NCI-H2196 (cell line): ENCODE results near the gene NELL1.

ENCODE experiments used
- DNase-seq: peaks from one replicate; lab custom pipeline; 2025; ENCODE audit not compliant: unreplicated experiment; lab: John Stamatoyannopoulos, UW

The NELL1 gene

DNA sequence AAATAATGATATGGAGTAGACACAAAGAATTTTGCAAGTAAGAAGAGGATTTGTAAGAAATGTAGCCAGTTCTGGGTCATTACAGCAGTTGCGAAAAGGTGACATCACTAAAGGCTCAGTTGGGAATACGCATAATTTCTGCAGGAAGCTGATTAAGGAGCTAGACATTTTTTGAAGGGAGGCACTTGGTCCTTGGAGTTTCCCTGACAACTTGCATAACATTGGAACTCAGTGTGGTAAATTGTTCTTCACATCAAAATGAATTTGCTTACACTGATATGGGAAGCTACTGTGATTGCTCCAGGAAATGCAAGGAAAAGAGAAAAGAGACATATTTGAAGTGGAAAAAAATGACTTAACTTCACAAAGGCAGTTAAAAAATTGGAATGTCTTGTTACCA is 626.1 kb downstream of the NELL1 start:
- no peak for DNase-seq

DNA sequence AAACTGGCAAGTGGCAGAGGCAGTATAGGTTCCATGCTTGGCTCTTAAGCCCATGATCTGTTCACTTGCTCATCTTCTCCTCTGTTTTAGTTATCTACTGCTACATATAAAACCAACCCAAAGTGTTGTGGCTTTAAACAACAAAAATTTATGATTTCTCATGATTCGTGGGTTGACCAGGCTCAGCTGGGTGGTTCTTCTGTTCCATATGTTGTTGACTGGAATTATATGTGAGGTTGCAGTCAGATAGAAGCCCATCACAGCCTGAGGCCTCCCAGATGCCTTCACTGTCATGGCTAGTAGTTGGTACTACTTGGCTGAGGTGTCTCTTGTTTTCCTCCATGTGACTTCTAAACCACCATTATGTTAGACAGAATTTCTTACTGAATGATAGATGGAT is 632.6 kb downstream of the NELL1 start:
- DNase-seq: no peak

DNA sequence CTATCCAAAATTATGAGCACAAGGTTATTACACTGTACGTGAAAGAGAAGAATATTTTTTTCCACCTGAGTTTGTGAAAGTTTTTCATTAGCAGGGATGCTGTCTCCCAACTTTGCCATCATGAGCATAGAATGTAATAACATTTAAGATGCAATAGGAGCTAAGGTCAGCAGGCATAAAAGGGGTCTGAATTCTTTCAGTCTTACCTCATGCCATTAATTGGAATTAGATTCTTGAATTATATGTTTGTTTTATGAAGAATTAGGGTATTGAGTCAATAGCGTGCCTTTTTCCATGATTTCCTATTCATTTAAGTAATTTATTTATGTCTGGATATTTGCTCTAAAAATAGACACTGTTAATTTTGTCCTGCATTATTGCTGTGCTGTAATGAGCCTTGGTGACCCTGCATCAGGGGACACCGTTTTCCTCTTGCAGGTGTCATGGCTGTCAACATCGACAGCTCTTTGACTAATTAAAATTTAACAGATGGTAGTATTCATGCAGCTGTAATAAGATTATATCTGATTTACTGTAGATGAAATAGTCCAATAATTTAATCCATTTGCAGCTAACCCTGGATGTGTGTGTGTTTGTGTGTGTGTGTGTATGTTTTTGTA is 637.5 kb downstream of the NELL1 start:
- no peak for DNase-seq

DNA sequence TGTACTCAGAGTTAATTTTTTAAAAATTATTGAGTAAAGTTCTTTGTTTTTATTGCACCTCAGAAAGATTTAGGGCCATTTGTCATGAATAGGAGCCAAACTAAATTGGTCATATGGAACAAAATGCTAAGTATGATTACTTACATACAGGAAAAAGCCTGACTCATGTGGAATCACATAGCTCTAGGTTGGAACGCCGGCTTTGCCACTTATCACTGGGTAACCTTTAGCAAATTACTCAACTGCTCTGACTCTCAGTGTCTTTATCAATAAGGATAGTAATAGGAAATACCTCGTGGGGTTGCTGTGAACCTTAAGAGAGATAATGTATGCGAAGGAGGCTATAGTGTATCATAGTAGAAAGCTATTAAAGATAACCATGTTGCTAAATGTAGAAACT is 638.5 kb downstream of the NELL1 start:
- no peak for DNase-seq

DNA sequence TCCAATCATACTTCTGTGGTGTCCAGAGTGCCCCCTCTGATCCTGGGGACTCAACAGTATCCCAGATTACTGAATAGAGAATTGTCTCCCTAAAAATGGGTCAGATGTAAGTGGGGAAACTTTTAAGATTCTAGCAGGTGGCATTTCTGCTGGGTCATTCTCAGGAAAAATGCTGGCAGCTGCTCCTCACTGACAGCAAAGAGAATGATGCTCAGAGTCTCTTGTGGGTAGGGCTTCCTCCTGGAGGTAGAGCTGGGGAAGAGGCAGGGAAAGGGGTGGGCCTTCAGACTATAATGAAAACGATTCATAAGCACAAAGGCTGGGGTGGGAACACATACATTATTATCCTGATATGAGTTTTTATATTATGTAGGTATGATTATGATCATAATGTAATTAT is 647.2 kb downstream of the NELL1 start:
- no peak for DNase-seq

DNA sequence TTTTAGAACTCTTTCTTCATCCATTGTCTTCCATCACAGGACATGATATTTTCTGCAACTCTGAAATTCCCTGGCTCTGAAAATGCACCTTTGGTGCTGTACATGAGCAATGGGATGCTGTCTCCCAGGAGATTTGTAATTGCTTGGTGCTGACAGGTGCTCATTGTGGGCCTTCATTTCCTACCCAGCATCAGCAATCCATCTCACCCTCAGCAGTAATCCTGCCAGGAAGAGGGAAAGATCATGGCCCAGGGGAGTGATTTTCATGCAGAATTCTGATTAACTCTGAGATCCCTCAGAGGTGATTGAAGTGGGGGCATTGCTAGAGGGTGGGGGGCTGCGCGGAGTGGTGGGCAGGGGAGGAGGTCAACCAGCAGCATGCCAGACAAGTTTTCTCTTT is 651.7 kb downstream of the NELL1 start:
- no peak for DNase-seq

DNA sequence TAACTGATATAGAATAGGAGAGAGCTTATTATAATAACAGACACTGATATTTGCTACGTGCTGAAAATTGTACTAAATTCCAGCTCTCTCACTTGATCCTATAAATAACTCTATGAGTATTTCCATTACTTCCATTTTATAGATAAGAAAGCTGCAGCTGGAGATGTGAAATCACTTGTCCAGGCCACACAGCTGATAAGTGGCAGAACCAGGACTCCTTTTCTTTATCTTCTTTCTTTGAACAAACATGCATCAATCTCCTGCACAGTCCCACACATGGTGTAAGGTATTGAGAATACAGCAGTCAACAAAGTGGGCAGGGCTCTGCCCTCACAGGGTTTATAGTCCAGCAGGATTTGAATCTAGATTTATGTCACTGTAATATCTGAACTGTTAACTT is 652.1 kb downstream of the NELL1 start:
- no peak for DNase-seq

DNA sequence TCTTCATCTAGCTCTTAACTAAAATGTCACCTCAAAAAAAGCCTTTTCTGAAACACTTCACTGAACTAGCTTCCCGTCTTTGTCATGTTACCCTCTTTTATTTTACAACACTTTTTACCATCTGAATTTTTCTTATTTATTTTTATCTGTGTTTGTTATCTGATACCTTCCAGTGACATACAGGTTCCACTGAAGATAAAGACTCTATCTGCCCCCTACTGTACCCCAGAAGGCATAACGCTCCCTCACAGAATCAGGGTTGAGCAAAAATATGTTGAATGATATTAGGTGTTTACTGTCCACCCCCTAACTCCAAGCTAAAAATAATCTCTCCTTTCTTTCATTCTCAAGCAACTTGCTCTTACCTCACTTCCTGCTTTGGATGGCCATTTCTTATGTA is 654.2 kb downstream of the NELL1 start:
- DNase-seq: no peak

DNA sequence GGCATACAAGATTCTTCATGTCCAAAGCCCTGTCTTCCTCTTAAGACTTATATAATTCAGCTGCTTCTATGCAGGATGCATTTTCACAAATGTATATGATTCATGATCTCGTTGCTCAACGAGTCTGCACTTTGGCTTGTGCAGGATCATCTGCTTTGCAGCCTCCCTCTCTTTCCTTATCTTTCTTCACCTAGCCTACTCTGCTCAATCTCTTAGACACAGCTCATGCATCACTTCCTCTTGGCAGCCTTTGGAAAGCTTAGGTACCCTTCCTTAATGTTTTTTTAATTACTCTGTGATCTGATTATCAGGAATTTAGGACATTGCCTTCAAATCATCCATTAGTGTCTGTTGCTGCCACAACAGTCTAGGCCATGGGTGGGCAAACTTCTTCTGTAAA is 673.8 kb downstream of the NELL1 start:
- no peak for DNase-seq

DNA sequence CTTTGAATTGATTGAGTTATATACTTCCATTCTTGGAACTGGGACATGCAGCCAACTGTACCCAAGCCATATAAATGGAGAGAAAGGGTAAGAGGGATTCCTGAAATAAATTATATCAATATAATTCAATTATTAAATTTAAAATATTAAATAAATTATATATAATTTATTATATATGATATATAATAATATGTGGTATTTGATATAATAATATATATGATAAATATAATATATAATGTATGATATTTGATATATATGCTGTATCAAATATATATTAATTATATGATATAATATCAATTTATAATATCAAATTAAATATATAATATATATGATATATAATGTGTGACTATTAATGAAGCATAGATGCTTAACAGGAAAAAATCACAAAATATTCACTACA is 677.0 kb downstream of the NELL1 start:
- no peak for DNase-seq

DNA sequence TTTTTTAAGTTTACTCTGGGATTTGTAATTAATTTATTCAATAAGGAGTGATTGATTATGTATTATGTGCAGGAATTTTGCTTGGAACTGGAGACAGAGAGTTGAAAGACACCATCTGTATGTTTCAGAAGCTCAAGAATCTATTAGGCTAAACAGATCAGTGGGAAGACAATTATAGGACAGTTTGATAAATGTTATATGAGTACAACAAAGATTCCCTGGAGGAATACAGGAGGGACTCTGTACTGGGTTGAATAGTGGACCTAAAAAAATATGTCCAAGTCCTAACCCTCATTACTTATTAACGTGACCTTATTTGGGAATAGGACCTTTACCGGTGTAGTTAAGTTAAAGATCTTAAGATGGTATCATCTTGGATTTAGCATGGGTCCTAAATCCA is 681.2 kb downstream of the NELL1 start:
- DNase-seq: no peak

DNA sequence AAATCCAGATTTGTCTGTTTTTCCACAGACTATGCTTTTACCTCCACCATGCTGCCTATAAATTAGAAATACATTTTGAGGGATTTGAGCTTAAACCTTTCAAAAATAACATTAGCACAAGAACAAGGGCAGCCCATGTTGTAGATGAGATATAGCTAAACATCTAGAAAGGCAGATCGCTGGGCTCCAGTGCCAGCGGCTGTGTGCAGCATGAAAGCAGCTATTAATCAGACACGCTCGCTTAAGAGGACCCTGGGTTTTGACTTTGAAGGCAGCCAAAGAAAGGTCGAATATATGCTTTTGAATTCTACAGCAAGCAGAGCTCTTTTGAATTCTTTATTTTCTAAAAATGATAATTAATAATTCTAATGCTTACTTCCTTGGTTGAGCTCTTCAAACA is 684.0 kb downstream of the NELL1 start:
- DNase-seq: no peak

DNA sequence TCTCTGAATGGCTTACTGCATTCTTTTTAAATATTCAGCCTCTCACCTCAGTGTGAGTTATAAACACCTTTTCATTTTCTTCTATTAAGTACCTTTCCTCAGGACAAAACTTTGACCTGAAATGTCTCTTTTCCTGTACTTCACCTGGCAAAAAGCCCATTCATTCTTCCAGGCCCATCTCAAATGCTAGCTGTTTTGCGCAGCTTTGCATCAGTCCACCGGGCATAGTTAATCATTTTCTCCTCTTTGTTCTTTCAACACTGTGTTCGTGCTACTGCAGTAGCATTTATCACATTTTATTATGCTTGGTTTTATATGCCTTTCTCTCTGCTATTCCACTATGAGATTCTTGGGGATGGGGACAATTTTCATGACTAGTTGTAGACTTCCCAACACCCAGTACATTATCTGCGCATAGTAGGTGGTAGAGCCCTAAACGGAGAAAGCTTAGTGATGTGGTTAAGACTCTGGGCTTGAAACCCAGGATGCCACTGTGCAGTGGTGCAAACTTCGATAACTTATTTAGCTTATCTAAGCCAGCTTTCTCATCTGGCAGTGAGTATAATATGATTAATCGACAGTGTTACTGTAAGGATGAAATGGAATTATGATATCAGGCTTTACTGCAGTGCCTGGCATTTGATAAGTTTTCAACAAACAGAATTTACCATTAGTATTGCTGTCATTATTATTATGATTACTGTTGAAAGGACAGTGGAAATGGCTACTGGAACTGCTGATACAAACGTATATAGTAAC is 695.7 kb downstream of the NELL1 start:
- DNase-seq: no peak

DNA sequence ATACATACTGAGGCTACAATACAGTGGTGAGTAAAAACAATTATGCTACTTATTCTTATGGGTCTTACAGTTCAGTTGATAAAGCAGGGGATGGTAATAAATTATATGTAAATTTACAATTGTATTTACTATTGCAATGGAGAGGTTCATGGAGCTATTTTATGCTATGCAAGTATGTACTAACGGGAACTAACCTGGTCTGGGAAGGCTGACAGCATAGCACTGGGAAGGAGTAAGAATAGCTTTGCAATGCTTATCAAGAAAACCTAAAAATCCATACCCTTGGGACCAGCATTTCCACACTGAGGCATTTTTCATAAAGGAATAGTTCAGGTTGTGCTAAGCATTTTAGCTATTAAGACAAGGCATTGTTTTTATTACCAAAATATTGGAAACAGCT is 700.6 kb downstream of the NELL1 start:
- no peak for DNase-seq

DNA sequence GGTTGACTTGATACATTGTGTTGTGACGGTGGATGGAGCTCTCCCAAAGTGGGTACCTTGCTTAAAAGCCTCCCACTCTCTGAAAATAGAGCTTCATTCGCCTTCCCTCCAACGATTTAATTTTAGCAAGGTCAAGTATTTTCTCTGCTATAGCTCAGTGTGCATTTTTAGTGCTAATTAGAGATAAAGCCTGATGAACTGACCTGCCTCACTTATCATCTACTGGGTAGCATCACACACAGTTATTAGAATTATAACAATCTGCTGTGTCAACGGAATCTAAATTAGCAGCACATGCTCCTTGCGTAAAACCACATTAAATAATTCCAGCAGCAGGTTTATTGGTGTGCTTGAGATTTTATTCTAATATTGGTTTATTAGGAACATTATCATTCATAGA is 701.7 kb downstream of the NELL1 start:
- DNase-seq: no peak

DNA sequence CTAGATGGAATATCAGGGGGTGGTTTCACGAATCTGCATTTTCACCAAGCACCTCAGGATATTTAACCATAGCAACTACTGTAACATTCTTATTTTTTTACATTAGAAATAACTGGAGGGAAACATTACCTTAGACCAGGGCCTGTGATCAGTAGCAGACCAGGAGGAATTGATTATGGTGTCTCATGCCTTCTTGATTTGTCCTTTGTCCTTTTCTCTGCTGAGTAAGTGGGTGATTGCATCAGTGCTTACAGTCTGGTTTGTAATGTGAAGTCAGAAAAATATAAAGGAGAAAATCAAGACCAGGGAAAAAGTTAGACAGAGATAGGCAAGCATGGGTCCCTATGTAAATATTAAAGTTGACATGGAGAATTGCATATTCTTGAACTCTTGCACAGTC is 703.3 kb downstream of the NELL1 start:
- no peak for DNase-seq

DNA sequence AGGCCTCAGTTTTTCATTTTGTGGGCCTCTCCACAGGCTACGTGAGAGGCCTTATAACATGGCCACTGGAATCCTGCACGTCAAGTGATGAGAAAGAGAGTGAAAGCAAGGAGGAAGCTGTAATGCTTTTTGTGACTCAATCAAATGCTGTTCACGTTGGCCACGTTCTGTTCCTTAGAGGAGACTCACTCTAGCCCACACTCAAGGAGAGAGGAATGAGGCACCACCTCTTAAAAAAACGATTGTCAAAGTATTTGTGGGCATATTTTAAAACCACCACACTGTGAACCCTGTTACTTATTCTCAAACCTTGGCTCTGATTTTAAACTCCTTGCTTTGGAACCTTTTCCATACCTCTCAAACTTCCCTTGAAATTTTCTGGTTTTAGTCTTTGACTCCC is 705.0 kb downstream of the NELL1 start:
- no peak for DNase-seq

DNA sequence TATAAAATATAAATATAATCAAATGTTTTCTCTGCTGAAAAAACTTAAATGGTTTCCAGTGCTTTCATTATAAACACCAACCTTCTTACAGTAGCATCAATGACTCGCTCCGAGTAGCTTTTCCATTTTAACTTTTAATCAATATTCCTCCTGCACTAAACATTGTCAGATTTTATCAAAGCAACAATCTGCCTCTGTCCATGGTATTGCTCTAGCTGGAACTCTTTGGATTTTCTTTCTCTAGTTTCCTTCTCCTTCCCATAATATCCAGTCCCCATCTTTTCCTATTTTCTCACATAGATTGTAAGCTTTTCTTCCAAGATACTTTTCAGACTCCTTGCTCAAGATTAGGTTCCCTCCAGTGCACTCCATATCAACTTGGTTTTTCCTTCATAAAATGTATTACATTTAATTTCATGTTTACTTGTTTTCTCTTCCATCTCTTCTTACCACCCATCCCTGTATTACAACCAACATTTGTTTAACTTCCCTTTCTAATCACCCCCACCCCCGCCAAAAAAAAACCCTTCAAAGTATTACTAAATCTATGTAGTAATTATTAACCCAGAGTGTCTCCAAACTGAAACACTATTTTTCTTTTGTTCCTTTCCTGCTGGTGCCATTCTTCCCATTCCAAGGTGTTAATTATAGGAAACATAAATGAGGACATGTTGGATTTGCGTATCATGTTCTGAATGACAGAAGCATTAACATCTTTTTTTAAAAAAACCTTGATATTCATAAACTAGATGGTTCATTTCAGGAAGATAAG is 716.5 kb downstream of the NELL1 start:
- no peak for DNase-seq

DNA sequence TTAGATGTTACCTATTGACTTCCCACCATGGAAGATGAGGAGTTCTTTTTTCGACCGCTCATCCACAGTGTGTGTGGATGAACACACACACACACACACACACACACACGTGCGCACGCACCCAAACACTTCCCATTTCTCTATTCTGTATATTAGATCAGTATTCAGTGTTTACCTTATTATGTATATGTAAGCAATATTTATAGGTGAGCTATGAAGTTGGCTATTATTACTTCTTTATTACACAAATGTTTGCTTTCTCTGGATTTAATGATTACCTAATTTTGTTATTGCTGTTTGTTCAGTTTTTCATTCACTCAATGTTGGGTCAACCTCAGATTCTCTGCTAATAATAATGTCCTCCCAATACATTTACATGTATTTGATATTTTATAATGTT is 721.0 kb downstream of the NELL1 start:
- no peak for DNase-seq

DNA sequence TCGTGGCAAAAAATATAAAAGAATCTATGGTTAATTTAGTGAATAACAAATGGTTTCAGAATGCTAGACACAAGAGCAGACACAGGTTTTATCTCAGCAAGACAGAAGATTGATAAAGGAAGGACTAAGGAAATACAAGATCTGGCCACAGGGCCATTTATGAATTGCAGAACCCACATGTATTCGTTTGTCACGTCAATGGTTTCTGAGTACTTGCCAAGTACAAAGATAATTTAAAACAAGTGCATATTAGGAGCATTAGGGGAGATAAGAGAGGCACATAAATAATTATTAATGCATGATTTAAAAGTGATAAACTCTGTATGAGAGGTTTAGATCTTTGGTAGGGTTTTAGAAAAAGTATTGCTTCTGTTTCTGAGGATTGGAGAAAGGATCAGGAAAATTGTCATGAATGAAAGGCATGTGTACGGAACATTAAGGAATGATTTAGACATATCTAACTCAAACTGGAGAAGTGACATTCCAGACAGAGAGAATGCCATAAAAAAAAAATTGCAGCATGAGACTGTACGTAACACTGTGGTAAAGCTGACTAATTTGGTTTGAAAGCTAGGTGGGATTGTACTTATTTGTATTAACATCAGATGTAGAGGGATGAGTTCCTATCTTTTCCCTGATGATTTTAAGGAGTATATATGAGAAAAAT is 727.1 kb downstream of the NELL1 start:
- no peak for DNase-seq

DNA sequence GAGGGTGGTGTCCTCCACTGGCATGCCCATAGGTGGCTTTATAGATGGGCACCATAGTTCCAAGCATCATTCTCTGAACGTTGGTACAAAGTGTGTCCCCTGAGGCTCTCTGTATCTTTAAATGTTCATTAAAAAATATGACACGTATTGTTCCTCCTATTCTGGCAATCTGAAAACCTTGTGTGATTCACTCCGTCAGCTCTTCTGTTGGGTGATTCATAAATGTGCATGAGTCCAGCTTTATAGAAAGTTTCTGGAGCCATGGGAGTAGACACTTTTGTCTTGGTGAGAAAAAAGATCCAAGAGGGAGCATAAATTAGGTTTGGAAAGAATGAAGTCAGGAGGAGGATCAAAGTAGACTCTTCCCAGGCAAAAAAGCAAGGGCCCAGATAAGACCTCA is 728.8 kb downstream of the NELL1 start:
- DNase-seq: no peak

DNA sequence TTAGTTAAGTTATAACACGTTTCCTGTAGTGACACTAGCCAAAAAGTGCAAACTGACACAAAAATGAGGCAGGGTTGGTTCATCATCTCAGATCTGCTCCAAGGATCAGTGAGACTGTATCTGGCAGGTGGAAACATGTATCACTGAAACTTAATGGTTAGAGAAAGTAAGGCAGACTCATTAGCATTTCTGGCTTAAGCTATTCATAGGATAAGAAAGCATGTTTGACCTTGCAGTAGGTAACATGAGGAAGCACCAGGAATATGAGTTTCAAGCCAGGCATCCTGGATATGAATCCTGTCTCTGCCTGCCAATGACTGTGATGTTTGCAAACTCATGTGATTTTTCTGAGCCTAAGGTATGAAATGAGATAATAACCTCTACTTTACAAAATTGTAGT is 732.1 kb downstream of the NELL1 start:
- no peak for DNase-seq
